Measurements from ENCODE around the gene ELL. TPM values are rescaled to one million over a fixed set of nuclear protein-coding genes. Genes with fewer than 3 reads are reported as not detected.

ELL gene
- total RNA-seq, 1 experiment from 2014 or later = 17.3 TPM

- ChIA-PET CTCF (interaction anchor here (0.6 to 3.0 kb wide), 7 partner anchors 7 to 142 kb away, joined by 3 to 31 read pairs (median 3); no protein-coding TSS in a partner anchor), POLR2A (no interaction called here)
- Mint-ChIP-seq H3K9me3 (no peaks in the 10 kb centered on the region), H3K27ac (no peak overlapping the region; the same call in 1 of the 2 replicates), H3K4me1 (peaks cover 30% of the 10 kb centered on the region), H3K36me3 (no peaks in the 10 kb centered on the region), H3K27me3 (ENCODE audit: low read depth) (peaks cover 28% of the 10 kb centered on the region), H3K4me3 (no peak overlapping the region)
- ATAC-seq (no peak), DNase-seq (ENCODE audit: low spot score) (no peak)
- TF ChIP-seq PRDM15 (CRISPR knock-in tag; IDR thresholded peaks at IDR 0.05) (no peak), EMX1 (CRISPR knock-in tag; IDR thresholded peaks at IDR 0.05) (no peak), IRF1 (CRISPR knock-in tag; IDR thresholded peaks at IDR 0.05) (no peak), TCF7 (CRISPR knock-in tag; IDR thresholded peaks at IDR 0.05; ENCODE audit: low read depth) (no peak), ZNF423 (CRISPR knock-in tag; IDR thresholded peaks at IDR 0.05) (no peak), E2F1 (CRISPR knock-in tag; IDR thresholded peaks at IDR 0.05) (no peak), RELA (CRISPR knock-in tag; IDR thresholded peaks at IDR 0.05; ENCODE audit: borderline replicate concordance) (no peak)
- TF ChIP-seq, protein P1, sequence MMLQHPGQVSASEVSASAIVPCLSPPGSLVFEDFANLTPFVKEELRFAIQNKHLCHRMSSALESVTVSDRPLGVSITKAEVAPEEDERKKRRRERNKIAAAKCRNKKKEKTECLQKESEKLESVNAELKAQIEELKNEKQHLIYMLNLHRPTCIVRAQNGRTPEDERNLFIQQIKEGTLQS (CRISPR knock-in tag; conservative IDR thresholded peaks at IDR 0.05) = no peak
Measured at GRCh38 chr19:18421371-18421959, 100.4 kb downstream of the ELL start.

- H3K9me3 Mint-ChIP-seq = no peaks in the 10 kb centered on the region
- peaks cover 33% of the 10 kb centered on the region for H3K4me1 Mint-ChIP-seq
- POLR2A ChIA-PET = interaction anchor here (0.7 kb wide), 1 partner anchor 104 kb away, joined by 3 read pairs; no protein-coding TSS in a partner anchor
- ATAC-seq (no peak), DNase-seq (ENCODE audit: low spot score) (no peak)
- H3K27me3 Mint-ChIP-seq (ENCODE audit: low read depth) = peaks cover 32% of the 10 kb centered on the region
- TF ChIP-seq, protein P2, sequence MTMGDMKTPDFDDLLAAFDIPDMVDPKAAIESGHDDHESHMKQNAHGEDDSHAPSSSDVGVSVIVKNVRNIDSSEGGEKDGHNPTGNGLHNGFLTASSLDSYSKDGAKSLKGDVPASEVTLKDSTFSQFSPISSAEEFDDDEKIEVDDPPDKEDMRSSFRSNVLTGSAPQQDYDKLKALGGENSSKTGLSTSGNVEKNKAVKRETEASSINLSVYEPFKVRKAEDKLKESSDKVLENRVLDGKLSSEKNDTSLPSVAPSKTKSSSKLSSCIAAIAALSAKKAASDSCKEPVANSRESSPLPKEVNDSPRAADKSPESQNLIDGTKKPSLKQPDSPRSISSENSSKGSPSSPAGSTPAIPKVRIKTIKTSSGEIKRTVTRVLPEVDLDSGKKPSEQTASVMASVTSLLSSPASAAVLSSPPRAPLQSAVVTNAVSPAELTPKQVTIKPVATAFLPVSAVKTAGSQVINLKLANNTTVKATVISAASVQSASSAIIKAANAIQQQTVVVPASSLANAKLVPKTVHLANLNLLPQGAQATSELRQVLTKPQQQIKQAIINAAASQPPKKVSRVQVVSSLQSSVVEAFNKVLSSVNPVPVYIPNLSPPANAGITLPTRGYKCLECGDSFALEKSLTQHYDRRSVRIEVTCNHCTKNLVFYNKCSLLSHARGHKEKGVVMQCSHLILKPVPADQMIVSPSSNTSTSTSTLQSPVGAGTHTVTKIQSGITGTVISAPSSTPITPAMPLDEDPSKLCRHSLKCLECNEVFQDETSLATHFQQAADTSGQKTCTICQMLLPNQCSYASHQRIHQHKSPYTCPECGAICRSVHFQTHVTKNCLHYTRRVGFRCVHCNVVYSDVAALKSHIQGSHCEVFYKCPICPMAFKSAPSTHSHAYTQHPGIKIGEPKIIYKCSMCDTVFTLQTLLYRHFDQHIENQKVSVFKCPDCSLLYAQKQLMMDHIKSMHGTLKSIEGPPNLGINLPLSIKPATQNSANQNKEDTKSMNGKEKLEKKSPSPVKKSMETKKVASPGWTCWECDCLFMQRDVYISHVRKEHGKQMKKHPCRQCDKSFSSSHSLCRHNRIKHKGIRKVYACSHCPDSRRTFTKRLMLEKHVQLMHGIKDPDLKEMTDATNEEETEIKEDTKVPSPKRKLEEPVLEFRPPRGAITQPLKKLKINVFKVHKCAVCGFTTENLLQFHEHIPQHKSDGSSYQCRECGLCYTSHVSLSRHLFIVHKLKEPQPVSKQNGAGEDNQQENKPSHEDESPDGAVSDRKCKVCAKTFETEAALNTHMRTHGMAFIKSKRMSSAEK (CRISPR knock-in tag; IDR thresholded peaks at IDR 0.05; ENCODE audit: borderline replicate concordance) = no peak
- TF ChIP-seq FOXP1 (CRISPR knock-in tag; IDR thresholded peaks at IDR 0.05; ENCODE audit: borderline replicate concordance) (no peak), USF1 (CRISPR knock-in tag; IDR thresholded peaks at IDR 0.05) (no peak), ZNF512 (CRISPR knock-in tag; IDR thresholded peaks at IDR 0.05; ENCODE audit: borderline replicate concordance) (no peak), E2F1 (CRISPR knock-in tag; IDR thresholded peaks at IDR 0.05) (no peak), TP53 (CRISPR knock-in tag; IDR thresholded peaks at IDR 0.05) (no peak), ZBTB21 (CRISPR knock-in tag; IDR thresholded peaks at IDR 0.05; ENCODE audit: borderline replicate concordance) (no peak), SOX15 (CRISPR knock-in tag; IDR thresholded peaks at IDR 0.05) (no peak)
- TF ChIP-seq, protein P3, sequence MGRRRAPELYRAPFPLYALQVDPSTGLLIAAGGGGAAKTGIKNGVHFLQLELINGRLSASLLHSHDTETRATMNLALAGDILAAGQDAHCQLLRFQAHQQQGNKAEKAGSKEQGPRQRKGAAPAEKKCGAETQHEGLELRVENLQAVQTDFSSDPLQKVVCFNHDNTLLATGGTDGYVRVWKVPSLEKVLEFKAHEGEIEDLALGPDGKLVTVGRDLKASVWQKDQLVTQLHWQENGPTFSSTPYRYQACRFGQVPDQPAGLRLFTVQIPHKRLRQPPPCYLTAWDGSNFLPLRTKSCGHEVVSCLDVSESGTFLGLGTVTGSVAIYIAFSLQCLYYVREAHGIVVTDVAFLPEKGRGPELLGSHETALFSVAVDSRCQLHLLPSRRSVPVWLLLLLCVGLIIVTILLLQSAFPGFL (CRISPR knock-in tag; IDR thresholded peaks at IDR 0.05; ENCODE audit: borderline replicate concordance) = no peak
- H3K36me3 Mint-ChIP-seq = no peaks in the 10 kb centered on the region
- CTCF ChIA-PET = interaction anchor here (0.6 to 3.0 kb wide), 5 partner anchors 8 to 142 kb away, joined by 3 to 31 read pairs (median 4); no protein-coding TSS in a partner anchor
- H3K4me3 Mint-ChIP-seq = peak overlapping the region; percentile 72
- H3K27ac Mint-ChIP-seq = no peak overlapping the region
Measured at GRCh38 chr19:18420930-18421329, 100.9 kb downstream of the ELL start.
